GM12878 (cell line): Measurements from ENCODE around the gene LRBA. TPM values are rescaled to one million over a fixed set of nuclear protein-coding genes. Genes with fewer than 3 reads are reported as not detected.

ENCODE experiments used
- ATAC-seq: fragments of 200-7000 bp; cut with Tn5 transposase; 3 replicates; pipeline ENCODE4 v1.9.1; 2020; ENCODE audit warnings: mild to moderate bottlenecking, moderate library complexity
- BruUV-seq: library from RNA; stranded (reverse); fragments of 400-500 nt; replicated peaks from 2 replicates; lab custom pipeline; 2021; lab: Mats Ljungman, UMichigan
- CTCF ChIA-PET: fragments of 300-600 bp; sonication (Branson Sonifier 250); formaldehyde crosslinking; extraction: SDS; loops from one replicate; lab custom pipeline; 2021; ENCODE audit warnings: inconsistent platforms; lab: Yijun Ruan, JAX
- POLR2A ChIA-PET: fragments of 350-600 bp; formaldehyde crosslinking; extraction: SDS; loops from one replicate; lab custom pipeline; 2021; ENCODE audit warnings: inconsistent platforms; lab: Charles Lee
- RAD21 ChIA-PET: fragments of 300-600 bp; sonication (Branson Sonifier 250); formaldehyde crosslinking; loops from one replicate; lab custom pipeline; 2023; ENCODE audit warnings: antibody characterized with exemption; ENCODE audit not compliant: unreplicated experiment; lab: Charles Lee
- SMC1A ChIA-PET: fragments of 300-600 bp; sonication (Branson Sonifier 250); formaldehyde crosslinking; loops from one replicate; lab custom pipeline; 2023; ENCODE audit not compliant: unreplicated experiment, uncharacterized antibody; lab: Charles Lee
- DNase-seq: peaks from one replicate; pipeline ENCODE4 v3.0.0-alpha.2; 2011; ENCODE audit warnings: low read depth, low spot score
- FAIRE-seq: peaks from 3 replicates; lab custom pipeline; 2011; peaks lifted over from hg19 to GRCh38; lab: Jason Lieb, UNC
- H2AFZ ChIP-seq: 2 replicates; pipeline ENCODE4 v1.6.0; 2011; ENCODE audit warnings: low read depth, low read length, control low read depth; ENCODE audit not compliant: control insufficient read depth
- H3K27ac ChIP-seq: 2 replicates; pipeline ENCODE4 v1.5.1; 2011; ENCODE audit warnings: control low read depth; ENCODE audit not compliant: control insufficient read depth, insufficient read depth
- H3K27me3 ChIP-seq, 2 experiments: replicated peaks in 1 of 2; 2 replicates each; pipeline versions ENCODE4 v1.6.0 to v1.6.1; 2011; ENCODE audit warnings: low read length in 1 of 2; ENCODE audit not compliant: control insufficient read depth in 2 of 2, insufficient read depth in 2 of 2
- H3K36me3 ChIP-seq, 2 experiments: 2 replicates each; pipeline ENCODE4 v1.5.1; 2011; ENCODE audit warnings: low read length in 1 of 2; ENCODE audit not compliant: control insufficient read depth in 2 of 2, insufficient read depth in 2 of 2
- H3K4me1 ChIP-seq: 2 replicates; pipeline ENCODE4 v1.6.1; 2011; ENCODE audit warnings: mild to moderate bottlenecking, low read length, moderate library complexity, mixed read lengths; ENCODE audit not compliant: control insufficient read depth, insufficient read depth
- H3K4me2 ChIP-seq: 2 replicates; pipeline ENCODE4 v1.6.0; 2011; ENCODE audit warnings: control low read depth; ENCODE audit not compliant: control insufficient read depth, insufficient read depth
- H3K4me3 ChIP-seq: fragments of 200-600 bp; sonication (generic); 2 replicates; pipeline ENCODE4 v1.5.1; 2016
- H3K79me2 ChIP-seq: 2 replicates; pipeline ENCODE4 v1.6.0; 2011; ENCODE audit warnings: low read length; ENCODE audit not compliant: control insufficient read depth, insufficient read depth
- H3K9ac ChIP-seq: 2 replicates; pipeline ENCODE4 v1.8.0; 2011; ENCODE audit warnings: low read length, control low read depth, mixed read lengths; ENCODE audit not compliant: control insufficient read depth, insufficient read depth
- H3K9me3 ChIP-seq: replicated peaks from 3 replicates; pipeline ENCODE4 v1.5.1; 2011; ENCODE audit warnings: mild to moderate bottlenecking, low read length; ENCODE audit not compliant: control insufficient read depth, insufficient read depth
- H4K20me1 ChIP-seq: 2 replicates; pipeline ENCODE4 v1.6.0; 2011; ENCODE audit not compliant: control insufficient read depth, insufficient read depth
- SRF ChIP-seq, 2 experiments: IDR thresholded peaks; 2 replicates each; pipeline ENCODE4 v1.6.1; 2011; ENCODE audit warnings: low read depth in 2 of 2, low read length in 2 of 2, mild to moderate bottlenecking in 1 of 2, moderate library complexity in 1 of 2
- ZSCAN29 ChIP-seq: fragments of 450-650 bp; IDR thresholded peaks from 2 replicates; pipeline ENCODE4 v1.6.1; 2017; ENCODE audit warnings: mild to moderate bottlenecking, moderate library complexity
- WGBS: methylation state at CpG from one replicate; pipeline ENCODE4 v1.1.6; 2016; ENCODE audit warnings: low lambda C conversion rate; ENCODE audit not compliant: insufficient replicate concordance, insufficient coverage; ENCODE audit errors: missing lambda C conversion rate; 5-methylcytosine and 5-hydroxymethylcytosine counted together
- in situ Hi-C: fragments of 300-500 bp; cut with MboI; formaldehyde crosslinking; loops from 9 replicates; pipeline ENCODE4 v1.14.3; 2018; ENCODE audit warnings: mixed read lengths
- intact Hi-C: fragments of 100-400 bp; cut with micrococcal nuclease; formaldehyde crosslinking; loops from one replicate; pipeline ENCODE4 v1.14.2; 2022; ENCODE audit not compliant: unreplicated experiment
- polyA plus RNA-seq, 11 experiments: library from polyadenylated mRNA; depleted of rRNA in 4 of 11; unstranded in 6 of 11; stranded (reverse) in 5 of 11; fragments of >200 nt; fragmentation: Nextera tagmentation in 4 of 11; fragmentation: Illumina TruSeq in 1 of 11; extraction: Ambion mirVana in 4 of 11; extraction: Trizol in 1 of 11; gene quantifications; 1 replicate in 1 of 11; 2 replicates in 10 of 11; pipeline versions ENCODE4 v1.2.1 to v1.2.3, GENCODE V29; 2011 to 2016; ENCODE audit warnings: inconsistent platforms in 2 of 11, missing spikeins in 2 of 11, low read depth in 1 of 11
- total RNA-seq, 4 experiments: library from RNA; depleted of rRNA in 3 of 4; stranded (reverse); fragments of >200 nt in 3 of 4; fragmentation: Illumina TruSeq in 1 of 4; extraction: Trizol in 1 of 4; gene quantifications; 2 replicates each; pipeline versions ENCODE4 v1.2.1 to v1.2.3, GENCODE V29; 2013 to 2021
- TF ChIP-seq, protein P1 (sequence below): IDR thresholded peaks from 2 replicates; pipeline ENCODE4 v1.6.1; 2012; ENCODE audit warnings: improper control_type of control experiment, low read depth, low read length; ENCODE audit not compliant: insufficient replicate concordance

LRBA gene
- total and polyA plus RNA-seq, 10 of the 15 experiments (the other 5 are each of a cell fraction or from before 2014, with no cell fraction given), result 20.3 to 93.4 (median 55.0) TPM

DNA sequence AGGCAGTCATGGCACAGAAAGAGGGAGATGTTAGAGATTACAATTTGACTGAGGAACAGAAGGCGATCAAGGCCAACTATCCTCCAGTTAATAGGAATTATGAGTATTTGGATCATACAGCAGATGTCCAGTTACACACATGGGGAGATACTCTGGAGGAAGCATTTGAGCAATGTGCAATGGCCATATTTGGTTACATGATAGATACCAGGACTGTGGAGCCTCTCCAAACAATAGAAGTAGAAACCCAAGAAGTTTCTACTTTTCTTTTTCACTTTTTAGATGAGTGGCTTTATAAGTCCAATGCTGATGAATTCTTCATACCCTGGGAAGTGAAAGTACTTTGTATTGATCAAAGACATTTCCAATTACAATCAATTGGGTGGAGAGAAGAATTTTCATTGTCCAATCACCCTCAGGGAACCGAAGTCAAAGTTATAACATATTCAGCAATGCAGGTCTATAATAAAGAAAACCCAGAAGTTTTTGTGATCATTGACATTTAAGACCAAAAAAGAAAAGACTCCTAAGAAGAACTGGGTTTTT, 294.0 kb downstream of the LRBA start:
- intact Hi-C loops, result no loop called here
- ATAC-seq, result peak; percentile 93

More for the DNA sequence above, 294.0 kb downstream of the LRBA start:
- TF ChIP-seq, protein P1, sequence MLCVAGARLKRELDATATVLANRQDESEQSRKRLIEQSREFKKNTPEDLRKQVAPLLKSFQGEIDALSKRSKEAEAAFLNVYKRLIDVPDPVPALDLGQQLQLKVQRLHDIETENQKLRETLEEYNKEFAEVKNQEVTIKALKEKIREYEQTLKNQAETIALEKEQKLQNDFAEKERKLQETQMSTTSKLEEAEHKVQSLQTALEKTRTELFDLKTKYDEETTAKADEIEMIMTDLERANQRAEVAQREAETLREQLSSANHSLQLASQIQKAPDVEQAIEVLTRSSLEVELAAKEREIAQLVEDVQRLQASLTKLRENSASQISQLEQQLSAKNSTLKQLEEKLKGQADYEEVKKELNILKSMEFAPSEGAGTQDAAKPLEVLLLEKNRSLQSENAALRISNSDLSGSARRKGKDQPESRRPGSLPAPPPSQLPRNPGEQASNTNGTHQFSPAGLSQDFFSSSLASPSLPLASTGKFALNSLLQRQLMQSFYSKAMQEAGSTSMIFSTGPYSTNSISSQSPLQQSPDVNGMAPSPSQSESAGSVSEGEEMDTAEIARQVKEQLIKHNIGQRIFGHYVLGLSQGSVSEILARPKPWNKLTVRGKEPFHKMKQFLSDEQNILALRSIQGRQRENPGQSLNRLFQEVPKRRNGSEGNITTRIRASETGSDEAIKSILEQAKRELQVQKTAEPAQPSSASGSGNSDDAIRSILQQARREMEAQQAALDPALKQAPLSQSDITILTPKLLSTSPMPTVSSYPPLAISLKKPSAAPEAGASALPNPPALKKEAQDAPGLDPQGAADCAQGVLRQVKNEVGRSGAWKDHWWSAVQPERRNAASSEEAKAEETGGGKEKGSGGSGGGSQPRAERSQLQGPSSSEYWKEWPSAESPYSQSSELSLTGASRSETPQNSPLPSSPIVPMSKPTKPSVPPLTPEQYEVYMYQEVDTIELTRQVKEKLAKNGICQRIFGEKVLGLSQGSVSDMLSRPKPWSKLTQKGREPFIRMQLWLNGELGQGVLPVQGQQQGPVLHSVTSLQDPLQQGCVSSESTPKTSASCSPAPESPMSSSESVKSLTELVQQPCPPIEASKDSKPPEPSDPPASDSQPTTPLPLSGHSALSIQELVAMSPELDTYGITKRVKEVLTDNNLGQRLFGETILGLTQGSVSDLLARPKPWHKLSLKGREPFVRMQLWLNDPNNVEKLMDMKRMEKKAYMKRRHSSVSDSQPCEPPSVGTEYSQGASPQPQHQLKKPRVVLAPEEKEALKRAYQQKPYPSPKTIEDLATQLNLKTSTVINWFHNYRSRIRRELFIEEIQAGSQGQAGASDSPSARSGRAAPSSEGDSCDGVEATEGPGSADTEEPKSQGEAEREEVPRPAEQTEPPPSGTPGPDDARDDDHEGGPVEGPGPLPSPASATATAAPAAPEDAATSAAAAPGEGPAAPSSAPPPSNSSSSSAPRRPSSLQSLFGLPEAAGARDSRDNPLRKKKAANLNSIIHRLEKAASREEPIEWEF, result peak; percentile 91
- TF ChIP-seq ZSCAN29 (no peak), SRF (IDR thresholded peaks at IDR 0.05; ENCODE audit: low read depth in 2 of 2, low read length in 2 of 2) (0 out of 4 replicates have a peak, but pooled peaks have one; percentile 33 to 50)
- TF ChIP-seq, all 136 proteins: peak for 2
- POLR2A ChIA-PET, result no interaction called here
- H3K4me2 ChIP-seq, result no peak overlapping the region
- no peak overlapping the region for H2AFZ ChIP-seq
- RAD21 ChIA-PET, result no interaction called here
- in situ Hi-C loops, result no loop called here
- H3K79me2 ChIP-seq, result no peaks in the 10 kb centered on the region
- no peak overlapping the region for H3K9ac ChIP-seq
- SMC1A ChIA-PET, result no interaction called here
- peak overlapping the region; percentile 20; the same call in 1 of the 2 replicates for H3K27ac ChIP-seq
- CTCF ChIA-PET, result no interaction called here
- H3K27me3 ChIP-seq, result no peaks in the 10 kb centered on the region
- 100% methylated on average over 2 of the region's 2 CpGs for WGBS
- DNase-seq (no peak), FAIRE-seq (no peak)
- peaks cover under 1% of the 10 kb centered on the region; the same call in 2 of the 3 replicates for H3K9me3 ChIP-seq
- 0 out of 2 replicates have a peak, but pooled peaks cover 3% of the 10 kb centered on the region for H3K4me1 ChIP-seq
- no peaks in the 10 kb centered on the region; a peak in 1 of 4 replicates for H3K36me3 ChIP-seq
- H4K20me1 ChIP-seq, result no peaks in the 10 kb centered on the region
- no TSS peak for BruUV-seq
- H3K4me3 ChIP-seq, result no peak overlapping the region
